ENCODE measurements around the gene TFAP2A.

TFAP2A gene

GRCh38 chr6:10391799-10392198 is 23.1 kb downstream of the TFAP2A start:
- no peak overlapping the region for H3K9ac ChIP-seq (ENCODE audit: low read length)
- TF ChIP-seq EZH2phosphoT487 (conservative IDR thresholded peaks at IDR 0.05; ENCODE audit: low read length) (no peak), CTCF (IDR thresholded peaks at IDR 0.05; ENCODE audit: insufficient read depth, low read length, poor library complexity, severe bottlenecking) (no peak)
- H3K9me3 ChIP-seq (ENCODE audit: insufficient read depth, low read length): no peaks in the 10 kb centered on the region
- H2AFZ ChIP-seq (ENCODE audit: low read depth, low read length, severe bottlenecking): no peak overlapping the region
- no peaks in the 10 kb centered on the region for H3K79me2 ChIP-seq (ENCODE audit: insufficient read depth, low read length)
- no peaks in the 10 kb centered on the region for H3F3A ChIP-seq (ENCODE audit: insufficient read depth)
- no peaks in the 10 kb centered on the region for H3K9me2 ChIP-seq (replicated peaks; ENCODE audit: insufficient read depth, low read length)
- H3K4me3 ChIP-seq (ENCODE audit: insufficient read depth, low read length, poor library complexity, severe bottlenecking): no peak overlapping the region
- no peak overlapping the region for H3K4me2 ChIP-seq (ENCODE audit: low read depth, low read length, poor library complexity, severe bottlenecking)
- H3K36me3 ChIP-seq (ENCODE audit: low read length): no peaks in the 10 kb centered on the region
- no peaks in the 10 kb centered on the region for H4K20me1 ChIP-seq (ENCODE audit: low read depth, low read length)
- no peaks in the 10 kb centered on the region for H3K27me3 ChIP-seq (ENCODE audit: low read length)
- H3K27ac ChIP-seq (ENCODE audit: low read depth, low read length): no peak overlapping the region

GRCh38 chr6:10391299-10391630 is 23.6 kb downstream of the TFAP2A start:
- Histone ChIP-seq H3F3A (ENCODE audit: insufficient read depth) (no peaks in the 10 kb centered on the region), H3K27me3 (ENCODE audit: low read length) (no peaks in the 10 kb centered on the region), H2AFZ (ENCODE audit: low read depth, low read length, severe bottlenecking) (no peak overlapping the region), H3K27ac (ENCODE audit: low read depth, low read length) (no peak overlapping the region), H3K9ac (ENCODE audit: low read length) (no peak overlapping the region), H3K4me3 (ENCODE audit: insufficient read depth, low read length, poor library complexity, severe bottlenecking) (no peak overlapping the region), H3K4me2 (ENCODE audit: low read depth, low read length, poor library complexity, severe bottlenecking) (no peak overlapping the region), H3K79me2 (ENCODE audit: insufficient read depth, low read length) (no peaks in the 10 kb centered on the region), H4K20me1 (ENCODE audit: low read depth, low read length) (no peaks in the 10 kb centered on the region), H3K36me3 (ENCODE audit: low read length) (no peaks in the 10 kb centered on the region), H3K9me2 (replicated peaks; ENCODE audit: insufficient read depth, low read length) (no peaks in the 10 kb centered on the region), H3K9me3 (ENCODE audit: insufficient read depth, low read length) (no peaks in the 10 kb centered on the region)
- no peak for TF ChIP-seq CTCF (IDR thresholded peaks at IDR 0.05; ENCODE audit: insufficient read depth, low read length, poor library complexity, severe bottlenecking)
- no peak for TF ChIP-seq EZH2phosphoT487 (conservative IDR thresholded peaks at IDR 0.05; ENCODE audit: low read length)

GRCh38 chr6:10390495-10391298 is 24.2 kb downstream of the TFAP2A start:
- no peaks in the 10 kb centered on the region for H3K36me3 ChIP-seq (ENCODE audit: low read length)
- no peak overlapping the region for H3K4me2 ChIP-seq (ENCODE audit: low read depth, low read length, poor library complexity, severe bottlenecking)
- H3K27me3 ChIP-seq (ENCODE audit: low read length): no peaks in the 10 kb centered on the region
- TF ChIP-seq EZH2phosphoT487 (conservative IDR thresholded peaks at IDR 0.05; ENCODE audit: low read length) (no peak), CTCF (IDR thresholded peaks at IDR 0.05; ENCODE audit: insufficient read depth, low read length, poor library complexity, severe bottlenecking) (no peak)
- no peaks in the 10 kb centered on the region for H3F3A ChIP-seq (ENCODE audit: insufficient read depth)
- H2AFZ ChIP-seq (ENCODE audit: low read depth, low read length, severe bottlenecking): no peak overlapping the region
- no peaks in the 10 kb centered on the region for H3K9me2 ChIP-seq (replicated peaks; ENCODE audit: insufficient read depth, low read length)
- no peaks in the 10 kb centered on the region for H4K20me1 ChIP-seq (ENCODE audit: low read depth, low read length)
- no peak overlapping the region for H3K9ac ChIP-seq (ENCODE audit: low read length)
- no peaks in the 10 kb centered on the region for H3K79me2 ChIP-seq (ENCODE audit: insufficient read depth, low read length)
- H3K27ac ChIP-seq (ENCODE audit: low read depth, low read length): no peak overlapping the region
- no peaks in the 10 kb centered on the region for H3K9me3 ChIP-seq (ENCODE audit: insufficient read depth, low read length)
- no peak overlapping the region for H3K4me3 ChIP-seq (ENCODE audit: insufficient read depth, low read length, poor library complexity, severe bottlenecking)

Measured in SU-DHL-6 (cell line).